Body of pancreas (tissue), 4 donors: ENCODE results near the gene ITGA4.

Experiments
- CTCF ChIP-seq, 7 experiments: fragments of 450-650 bp in 4 of 7; fragments of 200-600 bp in 3 of 7; sonication (generic) in 3 of 7; IDR thresholded peaks; one replicate each; pipeline ENCODE4 v1.5.1; 2016 to 2019; ENCODE audit warnings: antibody characterized with exemption in 7 of 7
- POLR2A ChIP-seq, 3 donors: fragments of 450-650 bp; IDR thresholded peaks; one replicate each; pipeline ENCODE4 v1.6.1; 2016; ENCODE audit warnings: antibody characterized with exemption in 3 of 3, mild to moderate bottlenecking in 2 of 3

DNA sequence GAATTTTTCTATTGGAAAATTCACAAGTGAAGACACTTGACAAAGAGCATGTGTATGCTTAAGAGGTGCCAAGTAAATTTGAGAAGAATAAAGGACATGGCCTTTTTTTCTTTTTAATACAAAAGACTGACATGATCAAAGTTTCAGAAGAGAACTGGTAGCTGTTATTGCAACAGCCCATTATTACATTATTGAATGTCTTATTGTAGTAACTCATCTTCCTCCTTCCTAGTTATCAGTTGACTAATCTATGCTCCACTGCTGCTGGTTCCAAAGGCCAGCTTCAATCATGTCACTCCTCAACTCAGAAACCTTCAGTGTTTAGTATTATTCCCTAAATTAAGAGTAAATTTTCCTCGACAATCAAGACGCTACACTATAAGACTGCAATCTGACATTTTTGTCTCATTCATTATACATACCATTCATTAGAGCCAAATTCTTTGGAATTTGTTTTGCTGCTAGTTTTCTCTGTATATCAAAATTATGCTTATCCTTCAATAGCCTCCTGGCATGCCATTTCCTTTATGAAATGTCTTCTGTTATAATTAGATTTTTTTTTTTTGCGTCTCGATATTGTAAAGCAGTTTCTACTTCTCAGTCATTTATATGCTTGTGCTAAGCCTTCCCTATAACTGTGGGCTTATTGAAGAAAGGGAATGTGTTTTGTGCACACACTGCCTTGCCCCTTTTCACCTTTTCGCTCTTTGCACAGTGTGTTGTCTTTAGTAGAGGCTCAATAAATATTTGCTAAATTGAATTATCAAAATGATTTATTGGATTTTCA, 27.9 kb downstream of the ITGA4 start:
- no peak for TF ChIP-seq CTCF (IDR thresholded peaks at IDR 0.05)
- no peak for TF ChIP-seq POLR2A (IDR thresholded peaks at IDR 0.05)
